ENCODE data around the gene DYSF. TPM values are rescaled to one million over a fixed set of nuclear protein-coding genes. Genes with fewer than 3 reads are reported as not detected.

Gene DYSF
- total RNA-seq, 1 experiment from 2014 or later = 17.2 TPM

- H3K36me3 ChIP-seq = no peaks in the 10 kb centered on the region
- no peak overlapping the region for H3K27ac ChIP-seq
- H3K4me1 ChIP-seq (replicated peaks) = peaks cover 28% of the 10 kb centered on the region
- DNase-seq (ENCODE audit: low read depth in 1 of 2, low spot score in 2 of 2) = no peak
- H3K27me3 ChIP-seq (replicated peaks) = no peaks in the 10 kb centered on the region
- no peaks in the 10 kb centered on the region for H3K9me3 ChIP-seq (replicated peaks)
- H3K4me3 ChIP-seq = no peak overlapping the region
Observed at GRCh38 chr2:71697106-71698004, 244.0 kb downstream of the DYSF start.

DNA sequence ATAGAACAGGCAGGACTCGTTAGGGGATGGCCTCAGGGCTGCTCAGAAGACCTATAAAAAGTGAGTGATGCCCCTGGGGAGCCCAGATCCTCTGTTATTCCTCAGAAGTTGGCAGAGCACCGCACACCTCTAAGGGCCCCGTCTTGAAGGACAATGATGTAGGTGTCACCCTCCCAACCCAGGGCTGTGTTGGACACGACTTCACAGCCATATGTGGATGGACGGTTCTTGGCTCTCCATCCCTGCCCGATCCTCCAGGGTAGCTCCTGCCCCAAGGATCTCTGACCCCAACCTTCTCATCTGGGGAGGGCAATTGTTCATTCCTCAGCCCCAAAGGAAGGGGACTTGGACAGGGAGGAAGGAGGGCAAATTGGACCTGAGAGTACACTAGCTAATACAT is 246.1 kb downstream of the DYSF start:
- H3K27ac ChIP-seq = no peak overlapping the region
- no peak overlapping the region for H3K4me3 ChIP-seq
- H3K9me3 ChIP-seq (replicated peaks) = no peaks in the 10 kb centered on the region
- no peaks in the 10 kb centered on the region for H3K36me3 ChIP-seq
- H3K4me1 ChIP-seq (replicated peaks) = peaks cover 28% of the 10 kb centered on the region
- no peaks in the 10 kb centered on the region for H3K27me3 ChIP-seq (replicated peaks)
- no peak for DNase-seq (ENCODE audit: low read depth in 1 of 2, low spot score in 2 of 2)

GRCh38 chr2:71700041-71700657 is 246.8 kb downstream of the DYSF start:
- Histone ChIP-seq H3K27ac (no peak overlapping the region), H3K4me3 (no peak overlapping the region), H3K9me3 (replicated peaks) (no peaks in the 10 kb centered on the region), H3K27me3 (replicated peaks) (no peaks in the 10 kb centered on the region), H3K4me1 (replicated peaks) (peaks cover 28% of the 10 kb centered on the region), H3K36me3 (no peaks in the 10 kb centered on the region)
- peak in 1 of 2 experiments; percentile 16 for DNase-seq (ENCODE audit: low read depth in 1 of 2, low spot score in 2 of 2)

DNA sequence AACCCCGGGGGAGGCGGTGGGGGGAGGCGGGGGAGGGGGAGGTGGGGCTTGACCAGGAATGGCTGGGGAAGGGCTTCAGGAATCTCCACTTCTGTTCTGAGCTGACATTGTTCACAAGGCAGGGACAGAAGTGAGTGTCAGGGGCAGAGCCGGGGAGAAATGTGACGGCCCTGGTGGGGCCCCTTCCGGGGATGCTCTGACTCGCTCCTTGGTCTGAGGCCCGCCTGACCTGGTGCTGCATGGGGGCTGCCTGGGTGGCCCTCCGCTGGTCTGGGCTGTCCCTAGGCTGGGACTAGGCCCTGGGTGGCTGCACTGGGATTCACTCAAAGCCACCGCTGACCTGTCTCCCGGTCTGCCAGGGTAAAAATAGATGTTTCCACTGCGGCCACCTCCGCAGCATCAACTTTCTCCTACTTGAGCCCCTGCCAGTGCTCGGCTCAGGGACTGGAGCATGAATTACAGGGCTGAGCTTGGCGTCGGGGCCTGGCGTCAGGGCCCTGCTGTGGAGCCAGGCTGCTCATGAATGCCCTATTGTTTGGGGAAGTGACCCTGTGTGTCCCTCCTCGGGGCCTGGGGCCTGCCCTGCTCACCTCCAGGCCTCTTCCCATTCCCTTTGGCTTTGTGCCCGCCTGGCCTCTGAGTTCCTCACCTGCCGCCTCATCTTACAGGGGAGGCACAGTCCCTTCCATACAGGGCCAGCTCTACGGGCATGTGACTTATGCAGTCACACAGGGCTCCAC is 247.5 kb downstream of the DYSF start:
- Histone ChIP-seq H3K36me3 (no peaks in the 10 kb centered on the region), H3K27me3 (replicated peaks) (no peaks in the 10 kb centered on the region), H3K4me1 (replicated peaks) (peaks cover 28% of the 10 kb centered on the region), H3K4me3 (no peak overlapping the region), H3K9me3 (replicated peaks) (no peaks in the 10 kb centered on the region), H3K27ac (peak overlapping the region; percentile 42)
- DNase-seq (ENCODE audit: low read depth in 1 of 2, low spot score in 2 of 2) = peak; percentile 86 to 91

GRCh38 chr2:71702071-71702970 is 249.0 kb downstream of the DYSF start:
- Histone ChIP-seq H3K4me1 (replicated peaks) (peaks cover 28% of the 10 kb centered on the region), H3K9me3 (replicated peaks) (no peaks in the 10 kb centered on the region), H3K27ac (no peak overlapping the region), H3K27me3 (replicated peaks) (no peaks in the 10 kb centered on the region), H3K36me3 (no peaks in the 10 kb centered on the region), H3K4me3 (no peak overlapping the region)
- DNase-seq (ENCODE audit: low read depth in 1 of 2, low spot score in 2 of 2) = no peak

DNA sequence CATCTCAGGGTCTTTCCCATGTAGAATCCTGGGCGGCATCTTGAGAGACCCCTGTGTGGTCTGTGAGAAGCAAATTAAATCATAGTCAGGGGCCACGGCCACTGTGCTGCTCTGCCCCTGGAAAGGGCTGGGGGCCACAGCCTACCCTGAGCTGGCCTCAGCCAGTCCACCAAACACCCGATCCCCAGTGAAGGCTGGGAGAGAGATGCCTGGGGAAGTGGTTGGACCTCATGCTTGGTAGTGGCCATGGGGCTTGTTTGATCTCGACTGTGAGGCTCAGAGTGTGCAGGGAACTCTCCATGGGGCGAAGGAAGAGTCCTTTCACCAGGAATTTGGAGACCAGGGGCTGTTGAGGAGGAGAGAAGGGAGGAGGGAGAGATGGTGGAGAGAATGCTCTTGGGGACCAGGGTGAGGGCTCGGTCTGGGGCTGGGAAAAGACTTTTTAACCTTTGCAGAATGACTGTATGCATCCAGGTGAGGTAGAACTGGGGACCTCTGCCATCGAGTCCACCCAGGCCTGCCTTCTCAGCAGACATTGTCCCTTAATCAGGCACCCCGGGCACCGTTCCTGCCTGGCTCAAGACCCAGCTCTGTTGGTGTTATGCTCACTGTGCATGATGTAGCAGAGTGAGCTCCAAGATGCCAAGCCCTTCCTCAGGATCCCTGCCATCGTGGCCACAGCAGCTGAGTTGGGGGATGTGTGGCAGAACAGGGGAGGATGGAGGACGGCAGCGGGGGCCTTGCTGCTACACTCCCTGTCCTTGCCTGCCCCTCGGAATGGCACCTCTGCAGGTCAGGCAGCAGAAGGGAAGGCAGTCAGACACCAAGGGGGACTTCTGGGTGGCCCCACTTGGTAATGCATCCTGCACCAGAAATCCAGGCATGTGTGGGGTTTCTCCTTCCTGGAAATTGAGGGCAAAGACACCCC is 249.9 kb downstream of the DYSF start:
- H3K4me3 ChIP-seq = no peak overlapping the region
- no peak overlapping the region for H3K27ac ChIP-seq
- H3K27me3 ChIP-seq (replicated peaks) = no peaks in the 10 kb centered on the region
- no peaks in the 10 kb centered on the region for H3K9me3 ChIP-seq (replicated peaks)
- H3K36me3 ChIP-seq = no peaks in the 10 kb centered on the region
- peaks cover 28% of the 10 kb centered on the region for H3K4me1 ChIP-seq (replicated peaks)
- DNase-seq (ENCODE audit: low read depth in 1 of 2, low spot score in 2 of 2) = no peak

DNA sequence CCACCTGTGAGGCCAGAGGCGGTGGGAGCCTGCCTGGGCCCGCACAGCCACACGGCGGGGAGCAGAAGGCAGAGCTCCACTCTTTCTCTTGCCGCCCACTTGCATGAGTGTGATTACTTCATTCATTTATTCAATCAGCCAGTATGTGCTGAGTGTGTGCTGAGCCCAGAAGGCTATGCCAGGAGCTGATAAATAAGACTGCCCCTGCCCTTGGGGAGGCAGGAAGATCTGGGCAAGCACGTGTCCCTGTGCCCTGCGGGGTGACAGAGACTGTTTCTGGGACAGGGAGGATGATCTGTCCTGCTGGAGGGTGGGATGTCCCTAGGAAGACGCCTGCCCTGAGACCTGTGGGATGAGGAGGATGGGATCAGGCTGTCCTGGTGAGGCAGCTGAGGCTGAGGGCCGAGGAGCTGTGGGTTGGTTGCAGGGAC is 250.8 kb downstream of the DYSF start:
- no peak overlapping the region for H3K4me3 ChIP-seq
- no peaks in the 10 kb centered on the region for H3K9me3 ChIP-seq (replicated peaks)
- no peaks in the 10 kb centered on the region for H3K27me3 ChIP-seq (replicated peaks)
- DNase-seq (ENCODE audit: low read depth in 1 of 2, low spot score in 2 of 2) = no peak
- H3K27ac ChIP-seq = no peak overlapping the region
- H3K4me1 ChIP-seq (replicated peaks) = peaks cover 28% of the 10 kb centered on the region
- no peaks in the 10 kb centered on the region for H3K36me3 ChIP-seq

DNA sequence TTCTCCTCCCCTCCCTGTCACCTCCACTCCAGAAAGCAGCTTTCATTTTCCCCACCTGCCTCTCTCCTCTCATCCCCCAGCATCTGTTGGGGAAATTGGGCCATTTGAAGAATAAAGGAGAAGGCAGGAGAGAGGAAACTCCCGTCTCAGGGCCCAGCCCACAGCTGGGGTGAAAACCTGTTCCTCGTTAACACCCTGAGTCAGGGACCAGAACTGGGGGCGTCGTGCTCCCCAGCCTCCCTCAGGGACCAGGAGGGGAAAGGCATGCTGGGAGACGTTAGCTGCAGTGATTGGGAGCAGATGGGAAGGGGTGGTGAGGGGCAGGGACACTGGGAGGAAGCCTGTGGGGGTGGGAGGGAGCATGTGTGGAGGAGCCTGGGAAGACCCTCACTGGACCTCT is 251.3 kb downstream of the DYSF start:
- Histone ChIP-seq H3K27ac (no peak overlapping the region), H3K4me3 (no peak overlapping the region), H3K4me1 (replicated peaks) (peaks cover 26% of the 10 kb centered on the region), H3K9me3 (replicated peaks) (no peaks in the 10 kb centered on the region), H3K36me3 (no peaks in the 10 kb centered on the region), H3K27me3 (replicated peaks) (no peaks in the 10 kb centered on the region)
- no peak for DNase-seq (ENCODE audit: low read depth in 1 of 2, low spot score in 2 of 2)

DNA sequence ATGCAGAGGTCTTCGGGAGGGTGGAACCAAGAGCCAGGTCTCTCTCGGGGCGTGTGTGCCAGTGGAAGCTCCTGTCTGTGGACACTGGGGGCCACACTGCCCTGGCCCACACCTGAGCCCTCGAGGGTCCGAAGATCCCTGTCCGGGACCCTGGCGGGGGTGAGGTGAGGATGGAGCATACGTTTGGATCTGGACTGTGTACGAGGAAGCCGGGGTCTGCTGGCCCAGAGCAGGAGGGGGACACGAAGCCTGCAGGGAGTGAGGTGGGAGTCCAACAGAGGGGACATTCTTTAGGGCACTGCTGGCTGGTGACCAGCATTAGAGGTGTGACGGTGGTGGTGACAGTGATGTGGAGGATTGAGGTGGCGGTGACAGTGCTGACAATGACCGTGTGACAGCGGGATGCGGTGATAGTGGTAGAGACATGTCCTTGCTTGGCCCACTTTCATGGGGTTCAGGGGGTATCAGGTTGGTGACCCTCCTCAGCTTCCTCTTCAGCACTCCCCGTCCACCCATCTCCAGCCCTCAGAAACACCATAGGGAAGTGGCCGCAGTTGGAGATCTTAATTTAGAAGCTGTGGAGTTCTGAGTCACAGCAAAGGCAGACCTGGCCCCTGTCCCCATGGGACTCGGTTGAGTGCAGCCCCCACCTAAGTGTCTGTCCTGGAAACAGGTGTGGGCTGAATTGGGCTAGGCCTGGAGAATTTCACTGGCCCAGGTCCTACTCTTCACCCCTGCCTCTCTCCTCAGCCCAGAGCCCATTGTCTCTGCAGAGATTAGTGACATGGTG is 252.0 kb downstream of the DYSF start:
- Histone ChIP-seq H3K36me3 (no peaks in the 10 kb centered on the region), H3K4me1 (replicated peaks) (peaks cover 19% of the 10 kb centered on the region), H3K27me3 (replicated peaks) (no peaks in the 10 kb centered on the region), H3K4me3 (no peak overlapping the region), H3K9me3 (replicated peaks) (no peaks in the 10 kb centered on the region), H3K27ac (no peak overlapping the region)
- no peak for DNase-seq (ENCODE audit: low read depth in 1 of 2, low spot score in 2 of 2)

DNA sequence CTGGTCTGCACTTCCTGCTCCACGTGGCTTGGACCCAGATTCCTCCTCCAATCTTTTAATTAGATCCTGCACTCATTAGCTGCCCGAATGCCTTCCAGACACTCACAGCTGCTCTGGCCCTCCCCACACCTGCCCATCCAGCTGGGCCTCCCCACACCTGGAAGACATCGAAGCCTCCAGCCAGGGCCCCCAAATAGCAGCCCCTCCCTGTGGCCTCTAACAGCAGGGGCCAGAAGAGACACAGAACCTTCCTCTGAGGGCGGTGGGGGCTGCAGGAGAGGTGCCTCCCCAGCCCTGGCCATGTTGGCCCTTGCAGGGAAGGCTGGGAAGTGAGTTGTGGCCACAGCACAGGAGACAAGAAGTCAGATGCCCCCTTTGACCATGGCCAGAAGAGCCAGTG is 252.8 kb downstream of the DYSF start:
- H3K27me3 ChIP-seq (replicated peaks) = no peaks in the 10 kb centered on the region
- DNase-seq (ENCODE audit: low read depth in 1 of 2, low spot score in 2 of 2) = no peak
- no peak overlapping the region for H3K27ac ChIP-seq
- no peaks in the 10 kb centered on the region for H3K36me3 ChIP-seq
- H3K4me1 ChIP-seq (replicated peaks) = peaks cover 18% of the 10 kb centered on the region
- no peak overlapping the region for H3K4me3 ChIP-seq
- no peaks in the 10 kb centered on the region for H3K9me3 ChIP-seq (replicated peaks)

- H3K36me3 ChIP-seq = no peaks in the 10 kb centered on the region
- no peaks in the 10 kb centered on the region for H3K9me3 ChIP-seq (replicated peaks)
- H3K27ac ChIP-seq = no peak overlapping the region
- no peaks in the 10 kb centered on the region for H3K27me3 ChIP-seq (replicated peaks)
- no peak overlapping the region for H3K4me3 ChIP-seq
- no peak for DNase-seq (ENCODE audit: low read depth in 1 of 2, low spot score in 2 of 2)
- peaks cover 18% of the 10 kb centered on the region for H3K4me1 ChIP-seq (replicated peaks)
Observed at GRCh38 chr2:71706836-71707235, 253.5 kb downstream of the DYSF start.
